ENCODE measurements around the gene FNTB. TPM values are rescaled to one million over a fixed set of nuclear protein-coding genes. Genes with fewer than 3 reads are reported as not detected.

FNTB gene, protein sequence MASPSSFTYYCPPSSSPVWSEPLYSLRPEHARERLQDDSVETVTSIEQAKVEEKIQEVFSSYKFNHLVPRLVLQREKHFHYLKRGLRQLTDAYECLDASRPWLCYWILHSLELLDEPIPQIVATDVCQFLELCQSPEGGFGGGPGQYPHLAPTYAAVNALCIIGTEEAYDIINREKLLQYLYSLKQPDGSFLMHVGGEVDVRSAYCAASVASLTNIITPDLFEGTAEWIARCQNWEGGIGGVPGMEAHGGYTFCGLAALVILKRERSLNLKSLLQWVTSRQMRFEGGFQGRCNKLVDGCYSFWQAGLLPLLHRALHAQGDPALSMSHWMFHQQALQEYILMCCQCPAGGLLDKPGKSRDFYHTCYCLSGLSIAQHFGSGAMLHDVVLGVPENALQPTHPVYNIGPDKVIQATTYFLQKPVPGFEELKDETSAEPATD
- total RNA-seq = 28.6 and 37.3 TPM in 2 replicates
- long read RNA-seq, transcript FNTB-201 (12 exons, 2,834 nt) = major isoform, 79 of 102 reads
- long read RNA-seq, partial matches to known transcripts = 5 of 102 reads
- long read RNA-seq, other reads (novel, unspliced or antisense) = 14 of 102 reads

DNA sequence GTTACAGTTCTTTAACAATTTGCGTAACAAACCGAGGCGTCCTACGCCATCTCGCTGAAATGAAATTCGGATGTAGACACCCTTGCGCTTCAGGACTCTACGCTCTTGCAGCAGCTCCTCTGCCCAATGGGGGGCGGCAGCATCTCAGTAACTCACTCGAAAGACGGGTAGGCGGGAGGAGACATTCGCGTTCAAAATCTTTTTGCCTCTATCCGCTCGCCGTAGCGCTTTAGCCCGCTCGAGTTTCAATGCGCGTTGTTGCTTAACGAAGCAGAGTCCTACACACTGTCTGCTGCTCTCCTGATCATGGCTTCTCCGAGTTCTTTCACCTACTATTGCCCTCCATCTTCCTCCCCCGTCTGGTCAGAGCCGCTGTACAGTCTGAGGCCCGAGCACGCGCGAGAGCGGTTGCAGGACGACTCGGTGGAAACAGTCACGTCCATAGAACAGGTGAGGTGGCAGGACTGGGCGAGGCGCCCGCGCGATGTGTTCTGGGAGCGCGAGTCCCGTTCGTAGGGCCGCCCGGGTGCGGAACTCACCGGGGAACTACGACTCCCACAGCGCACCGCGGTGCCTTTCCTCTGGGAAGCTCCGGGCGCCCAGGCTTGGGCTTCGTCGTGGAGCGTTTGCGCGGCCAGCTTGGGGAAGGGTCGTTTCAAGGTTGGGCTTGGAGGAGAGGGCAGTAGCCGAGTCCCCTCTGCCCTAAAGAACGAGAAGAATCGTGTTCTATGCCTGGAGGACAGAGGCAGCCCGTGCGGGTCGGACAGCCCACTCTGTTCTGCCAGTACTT is at the start of gene FNTB:
Gene FNTB, plus strand, starts transcription at position 248 of the 790 bp plus-strand sequence. Its CDS starts 59 bp downstream, at position 307.
- DNase-seq (ENCODE audit: low read depth, low spot score) = peak; percentile 91
- Mint-ChIP-seq H3K4me1 (peaks cover 45% of the 10 kb centered on the region), H3K9me3 (no peaks in the 10 kb centered on the region), H3K27me3 (ENCODE audit: low read depth) (peaks cover 45% of the 10 kb centered on the region), H3K4me3 (peak within 1 kb of the TSS; percentile 98), H3K27ac (ENCODE audit: unreplicated experiment) (peak within 1 kb of the TSS; percentile 98), H3K36me3 (ENCODE audit: low read depth) (no peaks in the 10 kb centered on the region)
- TF ChIP-seq, protein P1, sequence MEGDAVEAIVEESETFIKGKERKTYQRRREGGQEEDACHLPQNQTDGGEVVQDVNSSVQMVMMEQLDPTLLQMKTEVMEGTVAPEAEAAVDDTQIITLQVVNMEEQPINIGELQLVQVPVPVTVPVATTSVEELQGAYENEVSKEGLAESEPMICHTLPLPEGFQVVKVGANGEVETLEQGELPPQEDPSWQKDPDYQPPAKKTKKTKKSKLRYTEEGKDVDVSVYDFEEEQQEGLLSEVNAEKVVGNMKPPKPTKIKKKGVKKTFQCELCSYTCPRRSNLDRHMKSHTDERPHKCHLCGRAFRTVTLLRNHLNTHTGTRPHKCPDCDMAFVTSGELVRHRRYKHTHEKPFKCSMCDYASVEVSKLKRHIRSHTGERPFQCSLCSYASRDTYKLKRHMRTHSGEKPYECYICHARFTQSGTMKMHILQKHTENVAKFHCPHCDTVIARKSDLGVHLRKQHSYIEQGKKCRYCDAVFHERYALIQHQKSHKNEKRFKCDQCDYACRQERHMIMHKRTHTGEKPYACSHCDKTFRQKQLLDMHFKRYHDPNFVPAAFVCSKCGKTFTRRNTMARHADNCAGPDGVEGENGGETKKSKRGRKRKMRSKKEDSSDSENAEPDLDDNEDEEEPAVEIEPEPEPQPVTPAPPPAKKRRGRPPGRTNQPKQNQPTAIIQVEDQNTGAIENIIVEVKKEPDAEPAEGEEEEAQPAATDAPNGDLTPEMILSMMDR (conservative IDR thresholded peaks at IDR 0.05) = peak; percentile 76

DNA sequence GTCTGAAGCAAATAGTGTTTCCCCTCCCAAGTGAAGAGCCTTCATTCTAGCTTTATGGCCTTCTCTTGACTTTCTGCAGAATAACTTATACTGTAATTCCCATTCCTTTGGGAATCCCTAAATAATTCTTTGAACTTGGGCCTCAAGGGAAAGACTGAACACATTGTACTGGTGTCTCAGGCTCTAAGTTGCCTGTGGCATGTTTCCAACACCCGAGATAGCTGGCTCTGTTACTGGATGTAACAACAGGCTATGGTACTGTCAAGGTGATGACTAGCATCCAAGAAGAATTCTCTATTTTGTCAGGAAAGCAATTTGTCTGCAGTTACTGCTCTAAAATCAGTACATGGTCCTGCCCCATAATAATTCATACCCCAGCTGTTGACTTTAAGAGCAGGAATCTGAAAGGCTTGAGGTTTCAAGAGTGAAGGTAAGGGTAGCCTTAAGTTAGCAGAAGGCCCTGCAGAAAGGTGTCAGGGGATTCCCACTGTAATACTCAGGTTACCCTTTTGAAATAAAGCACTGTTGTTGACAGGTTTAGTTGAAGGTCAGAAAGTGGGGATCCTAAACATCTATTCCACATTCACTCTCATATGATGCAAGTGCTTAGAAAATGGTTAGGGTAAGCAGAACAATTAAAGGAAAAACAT is 49.4 kb upstream of the FNTB start:
- H3K4me3 Mint-ChIP-seq = no peak overlapping the region

DNA sequence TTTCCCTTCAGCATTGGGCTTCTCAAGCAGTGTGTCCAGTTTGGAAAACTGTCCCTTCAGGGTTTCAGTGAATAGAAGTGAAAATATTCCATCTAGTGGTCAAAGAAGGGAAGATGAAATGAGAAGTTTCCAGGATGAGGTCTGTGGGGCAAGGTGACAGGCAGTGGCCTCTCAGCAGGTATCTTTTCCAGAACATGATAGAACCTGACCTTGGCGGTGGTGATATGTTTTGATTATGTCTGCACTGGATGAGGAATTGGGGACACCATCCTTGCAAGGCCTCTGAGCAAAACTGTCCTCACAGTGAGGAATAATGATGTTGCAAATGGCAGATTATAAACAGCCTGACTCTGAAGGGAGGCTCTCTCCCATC is 48.9 kb upstream of the FNTB start:
- H3K9me3 Mint-ChIP-seq = no peaks in the 10 kb centered on the region
- TF ChIP-seq, protein P1 (conservative IDR thresholded peaks at IDR 0.05) = peak; percentile 33
- H3K36me3 Mint-ChIP-seq (ENCODE audit: low read depth) = peaks cover 9% of the 10 kb centered on the region
- H3K4me3 Mint-ChIP-seq = no peak overlapping the region
- H3K4me1 Mint-ChIP-seq = peaks cover 8% of the 10 kb centered on the region
- DNase-seq (ENCODE audit: low read depth, low spot score) = no peak
- no peak overlapping the region for H3K27ac Mint-ChIP-seq (ENCODE audit: unreplicated experiment)
- H3K27me3 Mint-ChIP-seq (ENCODE audit: low read depth) = no peaks in the 10 kb centered on the region

More for the DNA sequence above, 49.4 kb upstream of the FNTB start:
- DNase-seq (ENCODE audit: low read depth, low spot score) = no peak
- Mint-ChIP-seq H3K27ac (ENCODE audit: unreplicated experiment) (no peak overlapping the region), H3K36me3 (ENCODE audit: low read depth) (peaks cover 9% of the 10 kb centered on the region), H3K4me1 (peaks cover 10% of the 10 kb centered on the region), H3K27me3 (ENCODE audit: low read depth) (no peaks in the 10 kb centered on the region), H3K9me3 (no peaks in the 10 kb centered on the region)
- TF ChIP-seq, protein P1 (conservative IDR thresholded peaks at IDR 0.05) = no peak

DNA sequence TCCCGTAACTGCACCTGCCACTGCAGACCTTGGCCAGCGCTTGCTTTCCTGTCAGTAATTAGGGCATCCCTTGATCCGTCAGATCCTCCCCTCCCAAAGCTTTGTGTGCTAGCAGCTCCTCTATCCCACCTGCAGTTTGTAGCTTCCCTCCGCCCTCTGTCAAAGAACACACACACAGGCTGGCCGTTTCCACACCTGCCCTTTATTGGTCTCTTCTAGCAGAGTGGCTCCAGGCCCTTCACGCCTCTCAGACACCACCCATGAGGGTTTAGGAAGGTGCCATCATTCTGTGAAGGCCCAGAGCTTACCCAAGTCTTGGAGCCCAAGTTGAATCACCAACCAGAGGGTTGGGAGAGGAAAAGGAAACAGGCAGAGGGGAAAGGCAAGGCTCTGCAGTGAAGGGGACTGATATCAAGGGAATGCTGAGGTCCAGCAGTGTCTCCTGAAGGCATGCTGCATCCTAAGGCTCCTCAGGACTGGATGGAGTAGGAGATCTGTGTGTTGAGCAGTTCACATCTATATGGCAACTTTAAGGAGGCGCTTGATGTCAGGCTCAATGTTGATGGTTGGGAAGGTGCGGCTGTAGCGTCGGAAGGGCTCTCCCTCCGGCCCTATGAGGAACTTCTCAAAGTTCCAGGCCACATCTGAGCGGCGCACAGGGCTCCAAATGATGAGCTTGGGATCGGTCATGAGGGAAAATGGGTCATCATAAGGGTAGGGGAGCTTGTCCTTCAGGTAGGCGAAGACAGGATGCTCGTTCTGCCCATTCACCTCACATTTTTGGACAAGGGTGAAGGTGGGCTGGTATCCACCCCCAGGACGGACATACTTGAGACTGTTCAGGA is 47.5 kb upstream of the FNTB start:
- DNase-seq (ENCODE audit: low read depth, low spot score) = no peak
- no peak overlapping the region for H3K27ac Mint-ChIP-seq (ENCODE audit: unreplicated experiment)
- H3K36me3 Mint-ChIP-seq (ENCODE audit: low read depth) = peaks cover 9% of the 10 kb centered on the region
- H3K9me3 Mint-ChIP-seq = no peaks in the 10 kb centered on the region
- H3K27me3 Mint-ChIP-seq (ENCODE audit: low read depth) = no peaks in the 10 kb centered on the region
- peaks cover 8% of the 10 kb centered on the region for H3K4me1 Mint-ChIP-seq
- no peak overlapping the region for H3K4me3 Mint-ChIP-seq
- TF ChIP-seq, protein P1 (conservative IDR thresholded peaks at IDR 0.05) = no peak

All from neural crest cell (in vitro differentiated cells).